ENCODE measurements around the gene TTLL12. TPM values are rescaled to one million over a fixed set of nuclear protein-coding genes. Genes with fewer than 3 reads are reported as not detected.

The TTLL12 gene
- polyA plus RNA-seq, 2 of the 4 experiments (the other 2 are of a cell fraction) = 8.6 to 18.7 TPM

DNA sequence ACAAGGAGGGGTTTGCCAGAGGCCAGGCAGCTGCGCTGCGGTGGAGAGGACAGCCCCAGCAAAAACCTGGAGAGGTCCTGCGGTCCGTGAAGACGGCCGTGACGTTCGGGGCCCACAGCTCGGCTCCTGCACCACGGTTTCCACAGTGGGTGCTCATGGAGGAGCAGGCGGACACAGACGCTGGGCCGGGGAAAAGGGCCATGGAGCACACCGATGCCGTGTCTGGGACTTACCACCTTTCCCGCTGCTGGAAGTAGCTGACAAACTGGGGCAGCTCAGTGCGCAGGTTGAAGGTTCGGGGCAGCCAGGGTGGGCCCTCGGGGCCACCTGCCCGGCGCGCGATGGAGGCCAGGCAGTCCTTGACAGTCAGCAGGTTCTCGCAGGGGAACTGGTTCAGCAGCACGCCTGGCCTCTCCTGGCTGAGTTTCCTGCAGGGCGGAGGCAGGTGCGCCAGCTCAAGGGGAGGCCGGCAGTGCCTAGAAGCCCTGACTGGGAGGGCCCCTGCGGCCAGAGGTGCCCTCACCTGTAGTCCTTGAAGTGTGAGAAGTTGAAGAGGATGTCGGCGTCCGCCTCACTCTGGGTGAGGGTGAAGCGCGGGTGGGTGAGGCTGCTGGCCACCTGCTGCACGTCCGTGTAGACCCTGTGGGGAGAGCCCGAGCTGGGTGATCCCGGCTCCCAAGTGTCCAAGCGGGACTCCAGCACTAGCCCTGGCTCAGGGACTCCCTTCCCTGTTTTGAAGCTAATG lies 12.8 kb downstream of the TTLL12 start:
- no peaks in the 10 kb centered on the region for H3K9me3 ChIP-seq
- 96% methylated on average over 32 of the region's 39 CpGs for WGBS (ENCODE audit: missing lambda C conversion rate)
- no peak overlapping the region for H3K4me3 ChIP-seq
- no peak overlapping the region for H3K27ac ChIP-seq
- CTCF ChIA-PET = interaction anchor here (0.8 kb wide), 1 partner anchor 13 kb away, joined by 4 read pairs; the partner anchor contains the start of gene TTLL12
- ATAC-seq = no peak
- H3K4me2 ChIP-seq = no peak overlapping the region
- FAIRE-seq = no peak
- DNase-seq (ENCODE audit: low read depth in 1 of 2, low spot score in 1 of 2) = no peak
- TF ChIP-seq MAZ (IDR thresholded peaks at IDR 0.05; ENCODE audit: borderline replicate concordance, low read depth, low read length) = no peak
- no peak for TF ChIP-seq NPAS2 (CRISPR knock-in tag; IDR thresholded peaks at IDR 0.05; ENCODE audit: borderline replicate concordance)
- TF ChIP-seq ZFP36 (IDR thresholded peaks at IDR 0.05; ENCODE audit: borderline replicate concordance, partially characterized antibody) = no peak
- TF ChIP-seq HOXA7 (CRISPR knock-in tag; IDR thresholded peaks at IDR 0.05) = no peak
- TF ChIP-seq HDAC2 (IDR thresholded peaks at IDR 0.05) = no peak
- no peak for TF ChIP-seq RNF2 (IDR thresholded peaks at IDR 0.05; ENCODE audit: borderline replicate concordance, low read depth)
- TF ChIP-seq CBX8 (IDR thresholded peaks at IDR 0.05) = no peak
- no peak for TF ChIP-seq GATA3 (IDR thresholded peaks at IDR 0.05; ENCODE audit: borderline replicate concordance)
- no peak for TF ChIP-seq RFX5 (IDR thresholded peaks at IDR 0.05)
- no peak for TF ChIP-seq PHF8 (IDR thresholded peaks at IDR 0.05; ENCODE audit: borderline replicate concordance, low read depth)
- no peak for TF ChIP-seq TFCP2L1 (CRISPR knock-in tag; IDR thresholded peaks at IDR 0.05)
- TF ChIP-seq FOSB (CRISPR knock-in tag; IDR thresholded peaks at IDR 0.05) = no peak
- POLR2A ChIA-PET = no interaction called here
- no peaks in the 10 kb centered on the region for H3K4me1 ChIP-seq

GRCh38 chr22:43173566-43173965 lies 13.4 kb downstream of the TTLL12 start:
- H3K4me2 ChIP-seq = no peak overlapping the region
- ATAC-seq (no peak), DNase-seq (ENCODE audit: low read depth in 1 of 2, low spot score in 1 of 2) (no peak), FAIRE-seq (no peak)
- H3K4me3 ChIP-seq = no peak overlapping the region
- TF ChIP-seq MAZ (IDR thresholded peaks at IDR 0.05; ENCODE audit: borderline replicate concordance, low read depth, low read length) (no peak), HES2 (IDR thresholded peaks at IDR 0.05) (no peak), CHD2 (IDR thresholded peaks at IDR 0.05; ENCODE audit: low read length, partially characterized antibody) (no peak), SMC3 (IDR thresholded peaks at IDR 0.05) (no peak), REST (IDR thresholded peaks at IDR 0.05) (no peak), HOXB5 (CRISPR knock-in tag; IDR thresholded peaks at IDR 0.05) (no peak), EHF (CRISPR knock-in tag; IDR thresholded peaks at IDR 0.05) (no peak), EHMT2 (IDR thresholded peaks at IDR 0.05; ENCODE audit: low read depth) (no peak), HOXB13 (CRISPR knock-in tag; IDR thresholded peaks at IDR 0.05; ENCODE audit: low read depth) (no peak)
- H3K4me1 ChIP-seq = no peaks in the 10 kb centered on the region
- 86% methylated on average over 1 of the region's 9 CpGs for WGBS (ENCODE audit: missing lambda C conversion rate)
- CTCF ChIA-PET = interaction anchor here (0.8 to 1.2 kb wide), 2 partner anchors 10 to 13 kb away, joined by 3 to 4 read pairs; partner anchors contain the start of gene TTLL12
- no peaks in the 10 kb centered on the region for H3K9me3 ChIP-seq
- H3K27ac ChIP-seq = no peak overlapping the region
- POLR2A ChIA-PET = no interaction called here

DNA sequence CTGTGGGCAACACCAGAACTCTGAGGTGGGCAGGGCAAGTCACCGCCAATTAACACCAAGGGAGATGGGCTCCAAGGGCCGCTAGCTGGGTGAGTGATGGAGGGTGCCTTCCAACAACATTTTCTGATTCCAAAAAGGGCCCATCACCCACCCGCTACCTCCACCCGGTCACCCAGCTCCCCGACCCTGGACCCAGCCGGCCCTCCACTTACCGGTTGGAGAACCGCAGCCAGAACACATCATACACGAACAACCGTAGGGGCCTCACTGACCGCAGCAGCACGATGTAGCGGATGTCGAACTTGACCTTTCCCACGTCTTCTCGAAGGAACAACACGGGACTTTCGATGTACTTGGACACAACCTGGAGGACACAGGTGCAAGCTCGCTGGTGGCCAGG lies 14.7 kb downstream of the TTLL12 start:
- FAIRE-seq (no peak), DNase-seq (ENCODE audit: low read depth in 1 of 2, low spot score in 1 of 2) (no peak), ATAC-seq (no peak)
- H3K4me2 ChIP-seq = no peak overlapping the region
- no peaks in the 10 kb centered on the region for H3K4me1 ChIP-seq
- POLR2A ChIA-PET = no interaction called here
- H3K27ac ChIP-seq = no peak overlapping the region
- H3K4me3 ChIP-seq = no peak overlapping the region
- CTCF ChIA-PET = interaction anchor here (0.6 to 1.2 kb wide), 2 partner anchors 9 to 248 kb away, joined by 3 read pairs; no protein-coding TSS in a partner anchor
- no peaks in the 10 kb centered on the region for H3K9me3 ChIP-seq
- WGBS (ENCODE audit: missing lambda C conversion rate) = 99% methylated on average over 18 of the region's 19 CpGs
- no peak for TF ChIP-seq MAFK (IDR thresholded peaks at IDR 0.05; ENCODE audit: partially characterized antibody)
- TF ChIP-seq GATA3 (IDR thresholded peaks at IDR 0.05; ENCODE audit: borderline replicate concordance) = no peak
- TF ChIP-seq HDAC2 (IDR thresholded peaks at IDR 0.05) = no peak
- no peak for TF ChIP-seq JUN (IDR thresholded peaks at IDR 0.05)
- no peak for TF ChIP-seq MAZ (IDR thresholded peaks at IDR 0.05; ENCODE audit: borderline replicate concordance, low read depth, low read length)
- no peak for TF ChIP-seq RAD21 (conservative IDR thresholded peaks at IDR 0.05 in 1 of 2, IDR thresholded peaks at IDR 0.05 in 1 of 2)
- no peak for TF ChIP-seq HOXB13 (CRISPR knock-in tag; IDR thresholded peaks at IDR 0.05; ENCODE audit: low read depth)
- no peak for TF ChIP-seq REST (IDR thresholded peaks at IDR 0.05)
- TF ChIP-seq HOXA7 (CRISPR knock-in tag; IDR thresholded peaks at IDR 0.05) = no peak
- TF ChIP-seq CBX8 (IDR thresholded peaks at IDR 0.05) = no peak
- TF ChIP-seq ESRRA (IDR thresholded peaks at IDR 0.05; ENCODE audit: borderline replicate concordance, low read length) = no peak
- no peak for TF ChIP-seq EP300 (IDR thresholded peaks at IDR 0.05)
- no peak for TF ChIP-seq ZC3H11A (IDR thresholded peaks at IDR 0.05)
- TF ChIP-seq EHF (CRISPR knock-in tag; IDR thresholded peaks at IDR 0.05) = no peak
